K562 (cell line): ENCODE results near the gene ANXA3. TPM values are rescaled to one million over a fixed set of nuclear protein-coding genes. Genes with fewer than 3 reads are reported as not detected.

Experiments used
- ATAC-seq: fragments of 200-7000 bp; cut with Tn5 transposase; 3 replicates; pipeline ENCODE4 v1.9.1; 2020; ENCODE audit warnings: moderate library complexity
- BruUV-seq: library from RNA; stranded (reverse); fragments of 400-500 nt; replicated peaks from 2 replicates; lab custom pipeline; 2021; lab: Mats Ljungman, UMichigan
- CTCF ChIA-PET: fragments of 300-600 bp; formaldehyde crosslinking; extraction: SDS; loops from one replicate; lab custom pipeline; 2021; ENCODE audit warnings: low intra/inter-chr PET ratio; lab: Yijun Ruan, JAX
- POLR2A ChIA-PET: fragments of 300-600, 350-650 bp; sonication (Branson Sonifier 250); formaldehyde crosslinking; extraction: SDS; loops from one replicate; lab custom pipeline; 2021; ENCODE audit warnings: antibody characterized with exemption, inconsistent platforms; lab: Yijun Ruan, JAX
- DNase-seq, 4 experiments: peaks; one replicate each; pipeline versions ENCODE4 v3.0.0 to v3.0.0-alpha.2; 2011 to 2018; ENCODE audit warnings: low spot score in 3 of 4, mixed read lengths in 3 of 4; ENCODE audit errors: extremely low read depth in 1 of 4
- FAIRE-seq: peaks from 2 replicates; lab custom pipeline; 2011; peaks lifted over from hg19 to GRCh38; lab: Jason Lieb, UNC
- H2AFZ ChIP-seq: 2 replicates; pipeline ENCODE4 v1.6.0; 2011; ENCODE audit warnings: low read depth, low read length, control low read depth, inconsistent platforms
- H3K27ac ChIP-seq: fragments of 200-600 bp; 3 replicates; pipeline ENCODE4 v1.8.0; 2011; ENCODE audit warnings: low read depth, mild to moderate bottlenecking, control low read depth, inconsistent platforms, low read length, moderate library complexity, mixed read lengths; ENCODE audit errors: extremely low read depth
- H3K27me3 ChIP-seq, 2 experiments: fragments of 300-600 bp in 1 of 2; 2 replicates in 1 of 2; 3 replicates in 1 of 2; pipeline versions ENCODE4 v1.6.0 to v1.8.0; 2011; ENCODE audit warnings: inconsistent platforms in 2 of 2, low read length in 2 of 2, mild to moderate bottlenecking in 1 of 2, mixed read lengths in 1 of 2, moderate library complexity in 1 of 2; ENCODE audit not compliant: control insufficient read depth in 2 of 2, insufficient read depth in 2 of 2
- H3K36me3 ChIP-seq: fragments of 300-600 bp; 3 replicates; pipeline ENCODE4 v1.8.0; 2011; ENCODE audit warnings: mild to moderate bottlenecking, low read length, inconsistent platforms; ENCODE audit not compliant: control insufficient read depth, insufficient read depth
- H3K4me1 ChIP-seq, 2 experiments: fragments of 200-600 bp in 1 of 2; replicated peaks in 1 of 2; 2 replicates in 1 of 2; 3 replicates in 1 of 2; pipeline versions ENCODE4 v1.5.1 to v1.8.0; 2011; ENCODE audit warnings: inconsistent platforms in 2 of 2, low read length in 2 of 2, mild to moderate bottlenecking in 1 of 2, mixed read lengths in 1 of 2, moderate library complexity in 1 of 2; ENCODE audit not compliant: control insufficient read depth in 2 of 2, insufficient read depth in 2 of 2
- H3K4me2 ChIP-seq: 2 replicates; pipeline ENCODE4 v1.6.1; 2011; ENCODE audit warnings: low read length, control low read depth, inconsistent platforms, mixed read lengths; ENCODE audit not compliant: insufficient read depth
- H3K4me3 ChIP-seq: fragments of 200-600 bp; sonication (generic), shearing (Covaris generic); 2 replicates; pipeline ENCODE4 v1.5.1; 2016; ENCODE audit warnings: control low read depth, inconsistent platforms
- H3K79me2 ChIP-seq: fragments of 200-600 bp; 3 replicates; pipeline ENCODE4 v1.8.0; 2011; ENCODE audit warnings: low read length, inconsistent platforms; ENCODE audit not compliant: control insufficient read depth, insufficient read depth
- H3K9ac ChIP-seq, 2 experiments: 2 replicates each; pipeline versions ENCODE4 v1.6.0 to v1.6.1; 2011; ENCODE audit warnings: low read depth in 2 of 2, low read length in 2 of 2, control low read depth in 1 of 2, inconsistent platforms in 1 of 2, mild to moderate bottlenecking in 1 of 2, mixed read lengths in 1 of 2; ENCODE audit not compliant: insufficient read depth in 1 of 2
- H3K9me1 ChIP-seq: one replicate; pipeline ENCODE4 v1.6.0; 2011; ENCODE audit warnings: inconsistent platforms, mild to moderate bottlenecking, low read length, moderate library complexity; ENCODE audit not compliant: control insufficient read depth, insufficient read depth
- H3K9me3 ChIP-seq: replicated peaks from 2 replicates; pipeline ENCODE4 v1.5.1; 2011; ENCODE audit warnings: low read depth, low read length, inconsistent platforms; ENCODE audit not compliant: control insufficient read depth, insufficient read depth
- H4K20me1 ChIP-seq: replicated peaks from 2 replicates; pipeline ENCODE4 v1.6.1; 2011; ENCODE audit warnings: low read length, inconsistent platforms, mixed read lengths; ENCODE audit not compliant: control insufficient read depth, insufficient read depth
- CBX5 ChIP-seq: IDR thresholded peaks from 2 replicates; pipeline ENCODE4 v1.6.1; 2014; ENCODE audit warnings: low read depth, borderline replicate concordance
- CREBBP ChIP-seq: IDR thresholded peaks from one replicate; pipeline ENCODE4 v1.6.1; 2012; ENCODE audit warnings: low read depth, mild to moderate bottlenecking, control low read depth, inconsistent platforms, low read length
- HIVEP1 ChIP-seq: fragments of 250-450 bp; sonication (Bioruptor Pico); IDR thresholded peaks from 2 replicates; pipeline ENCODE4 v1.4.0; 2020; ENCODE audit warnings: mild to moderate bottlenecking
- HMBOX1 ChIP-seq: sonication (generic); IDR thresholded peaks from 2 replicates; pipeline ENCODE4 v1.6.1; 2016
- HNRNPH1 ChIP-seq: fragments of 200-400 bp; formaldehyde crosslinking; optimal IDR thresholded peaks from 2 replicates; pipeline ENCODE3; 2017; ENCODE audit warnings: low read depth, mild to moderate bottlenecking, low read length, moderate library complexity
- HSF4 ChIP-seq: fragments of 250-450 bp; sonication (Bioruptor Pico); IDR thresholded peaks from 2 replicates; pipeline ENCODE4 v2.1.2; 2022; ENCODE audit warnings: mild to moderate bottlenecking, moderate library complexity, borderline replicate concordance
- KAT2B ChIP-seq: IDR thresholded peaks from one replicate; pipeline ENCODE4 v1.6.1; 2012; ENCODE audit warnings: low read depth, mild to moderate bottlenecking, control low read depth, inconsistent platforms, low read length, moderate library complexity
- LCOR ChIP-seq: sonication (generic); formaldehyde crosslinking; IDR thresholded peaks from 2 replicates; pipeline ENCODE4 v1.8.0; 2022; ENCODE audit warnings: mild to moderate bottlenecking, missing genetic modification reagents
- MBD1 ChIP-seq: fragments of 250-450 bp; sonication (Bioruptor Pico); IDR thresholded peaks from 2 replicates; pipeline ENCODE4 v1.8.0; 2022; ENCODE audit warnings: inconsistent platforms
- MCM2 ChIP-seq: fragments of 450-650 bp; IDR thresholded peaks from 2 replicates; pipeline ENCODE4 v1.6.1; 2017; ENCODE audit warnings: low read depth, mild to moderate bottlenecking
- MECOM ChIP-seq: fragments of 250-450 bp; sonication (Bioruptor Pico); IDR thresholded peaks from 2 replicates; pipeline ENCODE4 v1.8.0; 2022; ENCODE audit warnings: inconsistent platforms
- MNT ChIP-seq, 2 experiments: fragments of 450-650 bp; conservative IDR thresholded peaks; 2 replicates each; pipeline ENCODE4 v1.6.1; 2017; ENCODE audit warnings: mild to moderate bottlenecking in 2 of 2, moderate library complexity in 2 of 2
- PML ChIP-seq: IDR thresholded peaks from 2 replicates; pipeline ENCODE4 v1.6.1; 2012; ENCODE audit warnings: low read length, inconsistent platforms
- POLR2B ChIP-seq: fragments of 450-650 bp; IDR thresholded peaks from 2 replicates; pipeline ENCODE4 v1.6.1; 2018; ENCODE audit warnings: low read depth; ENCODE audit not compliant: partially characterized antibody
- SMAD2 ChIP-seq: fragments of 150-350 bp; IDR thresholded peaks from 2 replicates; pipeline ENCODE4 v1.6.1; 2014; ENCODE audit warnings: low read depth, mild to moderate bottlenecking, low read length
- SMARCE1 ChIP-seq: fragments of 450-650 bp; IDR thresholded peaks from 2 replicates; pipeline ENCODE4 v1.7.1; 2016; ENCODE audit warnings: mild to moderate bottlenecking
- ZBTB9 ChIP-seq: fragments of 450-650 bp; formaldehyde crosslinking; IDR thresholded peaks from 2 replicates; pipeline ENCODE4 v1.4.0; 2020; ENCODE audit warnings: mild to moderate bottlenecking, moderate library complexity
- ZNF165 ChIP-seq: fragments of 250-450 bp; sonication (Bioruptor Pico); IDR thresholded peaks from 2 replicates; pipeline ENCODE4 v1.4.0; 2020; ENCODE audit warnings: borderline replicate concordance
- WGBS: fragments of 100-300 bp; shearing (Covaris generic); methylation state at CpG from one replicate; pipeline ENCODE4 v1.1.6; 2016; ENCODE audit warnings: low coverage, mixed read lengths; ENCODE audit not compliant: insufficient coverage; ENCODE audit errors: missing lambda C conversion rate; 5-methylcytosine and 5-hydroxymethylcytosine counted together
- in situ Hi-C: fragments of 300-500 bp; cut with MboI; formaldehyde crosslinking; loops from 4 replicates; pipeline ENCODE4 v1.15.0; 2018; ENCODE audit warnings: inconsistent platforms, mixed read lengths
- intact Hi-C: fragments of 100-400 bp; cut with micrococcal nuclease; formaldehyde crosslinking; loops from 2 replicates; pipeline ENCODE4 v1.14.2; 2022
- polyA plus RNA-seq, 8 experiments: library from polyadenylated mRNA; depleted of rRNA in 4 of 8; stranded (reverse) in 5 of 8; unstranded in 3 of 8; fragments of >200 nt; fragmentation: Nextera tagmentation in 2 of 8; fragmentation: Illumina TruSeq in 1 of 8; extraction: Ambion mirVana in 2 of 8; extraction: Trizol in 1 of 8; gene quantifications; 2 replicates each; pipeline versions ENCODE4 v1.2.1 to v1.2.3, GENCODE V29; 2011 to 2014; ENCODE audit warnings: inconsistent platforms in 1 of 8, missing spikeins in 1 of 8
- total RNA-seq, 7 experiments: library from RNA; depleted of rRNA in 6 of 7; stranded (reverse); fragments of >200 nt in 6 of 7; fragmentation: Illumina TruSeq in 2 of 7; extraction: Trizol in 2 of 7; gene quantifications; 2 replicates each; pipeline versions ENCODE4 v1.2.1 to v1.2.3, GENCODE V29; 2011 to 2021; ENCODE audit warnings: low replicate concordance in 1 of 7

ANXA3 gene
- total and polyA plus RNA-seq, 9 of the 15 experiments (the other 6 are each of a cell fraction or from before 2014, with no cell fraction given) = 6.3 to 15.5 (median 9.8) TPM

GRCh38 chr4:78616046-78616498 lies 64.5 kb downstream of the ANXA3 start:
- H3K9ac ChIP-seq = 0 out of 4 replicates have a peak overlapping the region, but pooled peaks of 1 of the 2 experiments have one; percentile 16
- FAIRE-seq (peak; percentile 73), DNase-seq (peak in 1 of 4 experiments; percentile 66), ATAC-seq (peak; percentile 22)
- H3K27ac ChIP-seq = peak overlapping the region; percentile 45; the same call in 1 of the 3 replicates
- ChIA-PET POLR2A (interaction anchor here (1.0 to 1.5 kb wide), 3 partner anchors 13 to 195 kb away, joined by 3 to 5 read pairs (median 4); no protein-coding TSS in a partner anchor), CTCF (no interaction called here)
- H3K9me1 ChIP-seq = no peaks in the 10 kb centered on the region
- H3K4me2 ChIP-seq = 0 out of 2 replicates have a peak overlapping the region, but pooled peaks have one; percentile 34
- no TSS peak for BruUV-seq
- WGBS = 16% methylated on average over 7 of the region's 7 CpGs
- H3K4me3 ChIP-seq = no peak overlapping the region
- no peaks in the 10 kb centered on the region for H3K27me3 ChIP-seq
- no peaks in the 10 kb centered on the region for H4K20me1 ChIP-seq
- in situ Hi-C loops = no loop called here
- H3K79me2 ChIP-seq = no peaks in the 10 kb centered on the region; the same call in 2 of the 3 replicates
- H3K9me3 ChIP-seq = no peaks in the 10 kb centered on the region
- H2AFZ ChIP-seq = peak overlapping the region; percentile 83
- intact Hi-C loops = loop anchor here (2.0 kb wide), 1 partner anchor 35 kb away; no protein-coding TSS in a partner anchor
- H3K4me1 ChIP-seq = peaks cover 14 to 76% of the 10 kb centered on the region in 2 experiments
- H3K36me3 ChIP-seq = no peaks in the 10 kb centered on the region
- peak; percentile 68 for TF ChIP-seq SMARCE1
- no peak for TF ChIP-seq MCM2
- peak in 1 of 2 experiments; percentile 64; a peak in 3 of 4 replicates for TF ChIP-seq MNT (conservative IDR thresholded peaks at IDR 0.05)
- TF ChIP-seq MBD1 = no peak
- no peak for TF ChIP-seq HNRNPH1
- no peak for TF ChIP-seq CBX5
- no peak for TF ChIP-seq SMAD2
- peak; percentile 73; the same call in 1 of the 2 replicates for TF ChIP-seq HMBOX1
- no peak for TF ChIP-seq LCOR (CRISPR knock-in tag)
- no peak for TF ChIP-seq CREBBP
- no peak for TF ChIP-seq POLR2B
- TF ChIP-seq MECOM (CRISPR knock-in tag) = peak; percentile 73; the same call in 1 of the 2 replicates
- 0 out of 2 replicates have a peak, but pooled peaks have one; percentile 51 for TF ChIP-seq ZBTB9 (CRISPR knock-in tag)
- no peak for TF ChIP-seq PML
- TF ChIP-seq HIVEP1 (CRISPR knock-in tag) = peak; percentile 70; the same call in 1 of the 2 replicates
- TF ChIP-seq KAT2B = no peak
- no peak for TF ChIP-seq ZNF165 (CRISPR knock-in tag)
- no peak for TF ChIP-seq HSF4 (CRISPR knock-in tag)
